Measurements from ENCODE around the gene EMP1. TPM values are rescaled to one million over a fixed set of nuclear protein-coding genes. Genes with fewer than 3 reads are reported as not detected.

EMP1 gene
- 47.6 TPM in 2 replicates for total RNA-seq

GRCh38 chr12:13196130-13196921, at the start of gene EMP1:
Gene EMP1 (plus strand): TSS chr12:13196726. CDS start chr12:13211511, 14,785 bp downstream.

Other genes with a start within 250 kb of the EMP1 start
- 0.25 TPM in 1 of 2 replicates, not detected in the other for gene GPRC5D, start 244.6 kb upstream of the EMP1 start, total RNA-seq
- 9.8 and 14.5 TPM in 2 replicates for gene HEBP1, start 196.5 kb upstream of the EMP1 start, total RNA-seq
- 2.5 and 3.2 TPM in 2 replicates for gene FAM234B, start 152.3 kb upstream of the EMP1 start, total RNA-seq
- 0.06 TPM in 1 of 2 replicates, not detected in the other for gene GSG1, start 93.1 kb upstream of the EMP1 start, total RNA-seq